HepG2 (cell line): ENCODE data around the gene KCTD19. TPM values are rescaled to one million over a fixed set of nuclear protein-coding genes. Genes with fewer than 3 reads are reported as not detected.

Experiments
- ARHGAP35 ChIP-seq: sonication (generic); formaldehyde crosslinking; IDR thresholded peaks from 2 replicates; pipeline ENCODE4 v1.9.0; 2022; ENCODE audit warnings: mild to moderate bottlenecking, inconsistent platforms, moderate library complexity, missing genetic modification reagents, borderline replicate concordance
- HMGA1 ChIP-seq: sonication (generic); formaldehyde crosslinking; conservative IDR thresholded peaks from 2 replicates; pipeline ENCODE4 v1.4.0; 2020; ENCODE audit warnings: missing genetic modification reagents
- MIER3 ChIP-seq: IDR thresholded peaks from 2 replicates; pipeline ENCODE4 v1.6.1; 2016; ENCODE audit warnings: missing compliant biosample characterization, borderline replicate concordance
- MXD3 ChIP-seq: IDR thresholded peaks from 2 replicates; pipeline ENCODE4 v1.6.1; 2016; ENCODE audit warnings: mild to moderate bottlenecking, missing biosample characterization, missing genetic modification reagents
- MXI1 ChIP-seq: IDR thresholded peaks from 3 replicates; pipeline ENCODE4 v1.6.1; 2012; ENCODE audit warnings: low read depth, low read length, inconsistent platforms, borderline replicate concordance
- NCOA5 ChIP-seq: sonication (generic); formaldehyde crosslinking; IDR thresholded peaks from 2 replicates; pipeline ENCODE4 v1.4.0; 2020; ENCODE audit warnings: missing genetic modification reagents
- PRDM10 ChIP-seq: sonication (generic); formaldehyde crosslinking; IDR thresholded peaks from 2 replicates; pipeline ENCODE4 v1.4.0; 2020; ENCODE audit warnings: low read depth, missing genetic modification reagents
- THAP9 ChIP-seq: sonication (generic); formaldehyde crosslinking; IDR thresholded peaks from 2 replicates; pipeline ENCODE4; 2020; ENCODE audit warnings: missing genetic modification reagents, mild to moderate bottlenecking, borderline replicate concordance
- ZNF704 ChIP-seq: sonication (generic); formaldehyde crosslinking; IDR thresholded peaks from 2 replicates; pipeline ENCODE4 v1.8.1; 2023; ENCODE audit warnings: mild to moderate bottlenecking, inconsistent platforms, moderate library complexity, missing genetic modification reagents, borderline replicate concordance
- ZSCAN9 ChIP-seq: IDR thresholded peaks from 2 replicates; pipeline ENCODE4 v1.6.1; 2016; ENCODE audit warnings: borderline replicate concordance
- polyA plus RNA-seq, 8 experiments: library from polyadenylated mRNA; depleted of rRNA in 3 of 8; stranded (reverse) in 7 of 8; unstranded in 1 of 8; fragments of >200 nt; fragmentation: Illumina TruSeq in 4 of 8; extraction: Trizol in 4 of 8; gene quantifications; 2 replicates each; pipeline versions ENCODE4 v1.2.1 to v1.2.3, GENCODE V29; 2011 to 2016; ENCODE audit warnings: low read depth in 4 of 8, missing spikeins in 1 of 8, mixed read lengths in 1 of 8; ENCODE audit not compliant: insufficient read depth in 1 of 8
- total RNA-seq, 5 experiments: library from RNA; depleted of rRNA; stranded (reverse); fragments of >200 nt; fragmentation: Illumina TruSeq; extraction: Trizol; gene quantifications; 2 replicates each; pipeline ENCODE4 v1.2.3, GENCODE V29; 2016; ENCODE audit warnings: low read depth in 1 of 5
- TF ChIP-seq, protein P1 (sequence below): fragments of 450-650 bp; IDR thresholded peaks from 2 replicates; pipeline ENCODE4 v1.6.1; 2017
- TF ChIP-seq, protein P2 (sequence below), 2 experiments: sonication (generic) in 1 of 2; formaldehyde crosslinking in 1 of 2; IDR thresholded peaks; 2 replicates each; pipeline versions ENCODE4 v1.4.0 to v1.6.1; 2016 to 2020; ENCODE audit warnings: borderline replicate concordance in 1 of 2, low read depth in 1 of 2, mild to moderate bottlenecking in 1 of 2, missing genetic modification reagents in 1 of 2

KCTD19 gene
- total and polyA plus RNA-seq, 2 of the 13 experiments (the other 11 are each of a cell fraction or from before 2014, with no cell fraction given), result not detected

DNA sequence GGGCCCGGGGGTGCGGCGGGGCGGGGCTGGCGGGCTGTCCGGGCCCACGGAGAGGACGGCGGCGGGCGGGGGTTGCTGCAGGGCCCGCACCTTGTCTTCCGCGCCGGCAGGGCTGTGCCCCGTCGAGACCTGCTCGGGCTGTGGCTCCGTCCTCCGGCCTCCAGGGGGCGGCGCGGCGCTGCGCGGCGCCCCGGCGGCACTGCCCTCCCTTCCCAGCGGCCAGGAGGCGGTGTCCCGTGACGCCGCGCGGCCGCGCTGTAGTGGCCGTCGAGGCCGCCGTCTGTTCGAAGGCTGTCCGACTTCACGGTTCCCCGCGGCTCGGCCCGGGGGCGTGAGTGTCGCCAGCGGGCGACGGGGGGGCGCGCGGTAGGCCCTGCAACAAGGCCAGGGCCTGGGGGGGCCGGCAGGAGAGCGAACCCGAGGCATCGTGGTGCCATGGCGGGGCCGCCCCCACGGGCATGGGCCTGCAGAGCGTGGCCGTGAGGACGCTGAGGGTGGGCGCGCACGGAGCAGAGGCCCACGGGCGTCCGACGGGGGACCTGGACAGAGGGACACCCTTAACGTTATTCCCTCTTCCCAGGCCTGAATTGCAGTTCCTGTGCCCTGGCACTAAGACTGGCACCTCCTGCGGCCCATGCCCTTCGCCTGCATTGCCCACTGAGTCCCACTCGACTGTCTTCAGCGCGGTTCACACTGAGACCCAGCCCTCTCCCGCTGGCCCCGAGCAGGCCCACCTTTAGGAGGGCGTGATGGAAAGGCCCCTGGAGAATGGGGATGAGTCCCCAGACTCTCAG, 47.0 kb downstream of the KCTD19 start, which contains the start of gene PLEKHG4 (continued):
- TF ChIP-seq ZNF704 (peak; percentile 84; the same call in 1 of the 2 replicates), PRDM10 (CRISPR knock-in tag) (no peak), THAP9 (no peak), NCOA5 (no peak), MXI1 (peak; percentile 53; the same call in 2 of the 3 replicates), MXD3 (CRISPR knock-in tag) (peak; percentile 78), MIER3 (CRISPR knock-in tag) (no peak), ARHGAP35 (CRISPR knock-in tag) (peak; percentile 49; the same call in 1 of the 2 replicates), ZSCAN9 (CRISPR knock-in tag) (no peak), HMGA1 (no peak)
- TF ChIP-seq, protein P1, sequence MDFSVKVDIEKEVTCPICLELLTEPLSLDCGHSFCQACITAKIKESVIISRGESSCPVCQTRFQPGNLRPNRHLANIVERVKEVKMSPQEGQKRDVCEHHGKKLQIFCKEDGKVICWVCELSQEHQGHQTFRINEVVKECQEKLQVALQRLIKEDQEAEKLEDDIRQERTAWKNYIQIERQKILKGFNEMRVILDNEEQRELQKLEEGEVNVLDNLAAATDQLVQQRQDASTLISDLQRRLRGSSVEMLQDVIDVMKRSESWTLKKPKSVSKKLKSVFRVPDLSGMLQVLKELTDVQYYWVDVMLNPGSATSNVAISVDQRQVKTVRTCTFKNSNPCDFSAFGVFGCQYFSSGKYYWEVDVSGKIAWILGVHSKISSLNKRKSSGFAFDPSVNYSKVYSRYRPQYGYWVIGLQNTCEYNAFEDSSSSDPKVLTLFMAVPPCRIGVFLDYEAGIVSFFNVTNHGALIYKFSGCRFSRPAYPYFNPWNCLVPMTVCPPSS, result no peak
- TF ChIP-seq, protein P2, sequence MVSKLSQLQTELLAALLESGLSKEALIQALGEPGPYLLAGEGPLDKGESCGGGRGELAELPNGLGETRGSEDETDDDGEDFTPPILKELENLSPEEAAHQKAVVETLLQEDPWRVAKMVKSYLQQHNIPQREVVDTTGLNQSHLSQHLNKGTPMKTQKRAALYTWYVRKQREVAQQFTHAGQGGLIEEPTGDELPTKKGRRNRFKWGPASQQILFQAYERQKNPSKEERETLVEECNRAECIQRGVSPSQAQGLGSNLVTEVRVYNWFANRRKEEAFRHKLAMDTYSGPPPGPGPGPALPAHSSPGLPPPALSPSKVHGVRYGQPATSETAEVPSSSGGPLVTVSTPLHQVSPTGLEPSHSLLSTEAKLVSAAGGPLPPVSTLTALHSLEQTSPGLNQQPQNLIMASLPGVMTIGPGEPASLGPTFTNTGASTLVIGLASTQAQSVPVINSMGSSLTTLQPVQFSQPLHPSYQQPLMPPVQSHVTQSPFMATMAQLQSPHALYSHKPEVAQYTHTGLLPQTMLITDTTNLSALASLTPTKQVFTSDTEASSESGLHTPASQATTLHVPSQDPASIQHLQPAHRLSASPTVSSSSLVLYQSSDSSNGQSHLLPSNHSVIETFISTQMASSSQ (IDR thresholded peaks at IDR 0.05; ENCODE audit: low read depth), result no peak
- TF ChIP-seq, protein P2 (CRISPR knock-in tag; IDR thresholded peaks at IDR 0.05; ENCODE audit: borderline replicate concordance), result peak; percentile 55
